Hypothalamus (tissue), 51 donors: ENCODE results near the gene PRKCSH.
"Not testable (repeated sequence)": the region's sequence is repeated elsewhere in the genome, so short reads cannot be mapped to it uniquely, and the experiment has no call there.

Experiments
- DNase-seq, 51 donors: peaks; one replicate each; lab custom pipeline; 2025; lab: John Stamatoyannopoulos, UW

The PRKCSH gene

DNA sequence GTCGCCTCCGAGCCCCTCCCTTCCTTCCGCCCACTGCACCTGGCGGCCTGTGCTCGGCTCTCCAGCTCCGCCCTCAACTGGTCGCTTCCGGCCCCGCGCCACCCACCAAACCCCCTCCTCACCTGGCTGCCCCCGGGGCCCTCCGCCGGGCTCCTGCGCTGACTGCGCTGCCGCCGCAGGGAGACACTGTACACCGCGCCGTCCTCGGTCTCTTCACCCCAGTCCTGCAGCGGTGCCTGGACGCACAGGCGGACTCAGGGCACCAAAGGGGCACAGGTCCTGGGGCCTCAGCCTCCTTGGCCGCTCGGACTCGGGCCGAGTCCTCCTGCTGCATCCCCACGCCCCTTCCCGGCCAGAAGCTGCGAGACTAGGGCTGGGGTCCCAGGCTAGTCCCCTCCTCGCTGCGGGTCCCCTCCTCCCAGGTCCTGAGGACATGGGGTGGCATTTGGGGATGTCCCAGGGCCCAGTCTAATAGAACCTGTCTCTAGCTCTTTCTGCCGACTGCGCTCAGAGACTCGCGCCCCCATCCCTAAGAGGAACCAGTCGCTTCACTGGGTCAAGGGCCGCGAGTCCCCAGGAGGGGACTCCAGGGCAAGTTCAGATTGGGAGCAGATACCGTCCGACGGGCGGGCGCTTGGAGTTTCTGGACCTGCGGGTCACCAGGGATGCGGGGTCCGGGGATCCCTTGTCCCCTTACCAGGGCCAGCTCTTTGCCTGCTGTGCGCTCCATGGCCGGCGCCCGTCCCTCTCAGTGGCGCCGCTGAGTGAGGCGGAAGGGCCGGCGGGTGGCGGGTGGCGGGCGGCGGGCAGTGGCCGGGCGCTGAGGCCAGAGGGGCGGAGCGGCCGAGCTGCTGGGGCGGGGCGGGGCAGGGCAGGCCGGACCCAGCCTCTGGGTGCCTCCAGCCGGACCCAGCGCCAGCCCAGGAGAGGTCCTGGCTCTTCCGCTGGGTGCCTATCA is 16.6 kb upstream of the PRKCSH start, which contains the start of gene RGL3:
TSS of gene RGL3 (minus strand) at position 766 of the 958 bp plus-strand sequence. CDS start at position 730, 36 bp downstream.
- DNase-seq, result peak in 13 of 51 donors; percentile 8 to 52 (median 20)

DNA sequence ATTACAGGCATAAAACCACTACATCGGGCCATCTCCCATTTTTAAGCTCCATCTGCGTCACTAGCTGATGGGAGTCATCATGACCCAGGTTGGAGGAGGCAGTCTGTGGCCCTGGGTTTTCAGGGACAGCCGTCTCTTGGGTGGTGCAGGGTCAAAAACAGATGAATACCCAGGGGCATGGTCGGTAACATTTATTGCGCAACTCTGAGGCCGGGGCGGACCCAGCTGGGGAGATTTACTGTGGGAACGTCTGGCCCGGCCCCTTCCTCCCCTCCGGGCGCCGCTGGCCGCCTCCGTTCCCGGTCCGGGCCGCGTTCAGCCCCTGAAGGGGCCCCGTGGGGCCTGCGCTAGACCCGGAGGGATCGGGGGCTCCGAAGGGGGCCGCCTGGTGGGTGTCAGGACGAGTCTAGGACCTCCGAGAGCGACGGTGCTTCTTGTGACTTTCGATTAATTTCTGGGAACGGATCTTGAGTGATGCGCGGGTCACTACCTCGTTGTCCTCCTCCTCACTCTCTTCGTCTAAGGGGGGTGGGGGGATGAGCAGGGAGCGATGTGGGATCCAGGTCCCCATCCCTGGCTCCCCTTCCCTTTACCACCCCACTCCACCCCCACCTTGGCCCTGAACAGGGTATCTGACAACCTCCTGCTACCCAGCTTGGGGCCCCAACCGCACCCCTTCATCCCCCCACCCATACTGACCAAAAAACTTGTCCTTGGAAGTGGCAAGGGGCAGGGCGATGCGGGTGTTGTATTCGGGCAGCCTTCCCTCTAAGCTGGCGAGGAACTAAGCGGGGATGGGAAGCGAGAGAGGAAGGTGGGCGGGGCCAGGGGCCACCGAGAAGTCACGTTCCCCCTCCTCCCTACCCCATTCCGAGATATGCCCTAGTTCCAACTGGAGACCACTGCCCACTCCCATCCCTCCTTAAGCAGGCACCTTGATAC is 14.7 kb upstream of the PRKCSH start:
- peak in 14 of 51 donors; percentile 3 to 39 (median 12) for DNase-seq

DNA sequence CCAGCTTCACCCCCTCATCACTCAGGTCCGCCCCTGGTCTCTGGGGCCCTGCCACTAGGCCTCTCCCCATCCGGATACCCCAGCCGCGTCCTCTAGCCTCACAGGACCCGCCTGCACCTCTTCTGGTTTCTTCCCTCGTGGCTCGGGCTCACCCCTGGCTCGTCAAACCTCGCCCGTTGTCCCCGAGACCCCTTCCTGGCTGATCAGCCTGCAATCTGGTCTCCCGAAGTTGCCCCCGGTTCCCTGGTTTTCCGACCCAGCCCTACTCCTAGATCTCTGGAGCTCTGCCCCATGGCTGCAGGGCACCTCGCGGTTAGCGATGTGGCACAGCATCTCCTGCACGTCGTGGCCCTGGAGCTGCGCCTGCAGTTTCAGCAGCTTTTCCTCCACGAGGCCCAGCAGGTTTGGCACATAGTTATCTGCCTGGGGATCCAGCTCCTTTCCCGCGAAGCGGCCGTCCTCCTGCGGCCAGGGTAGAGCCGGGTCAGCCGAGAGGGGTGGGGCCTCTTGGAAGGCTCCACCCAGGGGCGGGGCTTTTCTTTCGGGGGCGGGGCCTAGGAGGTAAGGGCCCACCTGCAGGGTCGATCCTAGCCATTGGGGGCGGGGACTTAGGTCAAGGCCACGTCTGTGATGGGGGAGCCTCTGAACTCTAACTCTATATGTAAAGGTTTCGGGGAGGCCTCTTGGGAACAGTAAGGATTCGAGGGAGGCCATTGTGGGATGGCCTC is 13.9 kb upstream of the PRKCSH start:
- DNase-seq, result peak in 5 of 51 donors; percentile 4 to 22 (median 11)

DNA sequence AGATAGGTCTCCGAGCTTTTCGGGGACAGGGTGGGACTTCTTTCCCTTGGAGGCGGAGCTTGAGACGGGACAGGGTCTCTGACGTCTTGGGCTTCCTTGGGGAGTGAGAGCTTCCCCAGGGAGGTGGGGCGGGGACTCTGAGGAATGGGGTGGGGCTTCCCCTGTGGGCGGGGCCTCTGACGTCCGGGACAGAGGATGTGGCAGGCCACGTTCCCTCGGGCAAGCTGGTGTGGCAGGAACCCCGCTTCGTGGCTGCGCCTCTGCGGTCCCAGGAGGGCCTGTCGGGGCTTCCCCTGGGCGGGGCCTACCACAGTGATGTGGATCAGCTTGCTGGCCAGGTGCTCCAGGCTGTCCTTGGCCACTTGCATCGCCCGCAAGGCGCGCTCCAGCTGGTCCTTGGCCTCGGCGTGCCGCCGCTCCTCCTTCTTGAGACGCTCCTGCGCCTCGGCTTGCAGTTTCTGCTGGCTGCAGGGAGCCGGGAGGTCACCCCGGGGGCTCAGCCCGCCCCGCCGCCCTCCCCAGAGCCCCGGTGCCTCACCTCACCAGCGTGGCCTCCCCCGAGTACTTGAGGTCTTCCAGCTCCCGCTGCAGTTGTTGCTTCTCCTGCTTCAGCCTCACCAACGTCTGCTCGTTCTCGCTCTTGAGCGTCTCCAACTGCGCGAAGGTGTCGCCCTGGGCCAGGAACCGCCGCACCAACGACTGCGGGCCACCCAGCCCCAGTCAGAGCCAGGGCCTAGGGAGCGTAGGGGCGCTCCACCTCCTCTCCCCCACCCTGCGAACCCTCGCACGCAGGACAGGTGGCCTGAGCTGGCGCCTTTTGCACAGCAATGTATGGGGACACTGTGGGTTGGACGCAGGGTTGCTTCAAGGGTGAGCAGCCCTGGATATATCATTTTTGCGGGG is 13.0 kb upstream of the PRKCSH start:
- peak in 25 of 51 donors; percentile 6 to 60 (median 25) for DNase-seq

DNA sequence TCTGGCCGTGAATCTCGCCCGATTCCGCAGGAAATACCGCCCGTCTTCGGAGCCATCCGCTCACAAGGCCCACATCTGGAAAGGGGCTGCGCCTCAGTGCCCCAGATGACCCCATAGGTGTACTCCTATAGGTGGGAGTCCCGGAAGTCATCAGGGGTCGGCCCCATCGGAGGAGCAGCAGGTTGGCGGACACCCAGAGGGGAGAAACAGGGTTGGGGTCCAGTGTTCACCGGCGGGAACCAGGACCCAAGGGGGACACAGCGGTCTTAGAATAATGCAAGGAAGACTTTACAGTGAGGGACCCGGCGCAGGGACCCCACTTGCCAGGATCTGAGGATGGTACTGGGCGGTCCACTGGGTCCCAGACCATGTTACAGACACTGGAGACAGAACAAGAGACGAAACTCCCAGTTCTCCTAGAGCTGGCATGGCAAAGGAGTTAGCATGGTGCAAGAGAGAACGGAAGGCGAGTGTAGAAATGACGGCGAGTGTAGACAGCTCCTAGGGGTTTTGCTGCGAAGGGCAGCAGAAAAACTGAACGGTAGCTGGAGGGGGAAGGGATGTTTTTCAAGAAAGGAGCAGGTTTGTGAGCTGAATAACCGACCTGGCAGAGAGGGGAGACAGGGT is 12.2 kb upstream of the PRKCSH start:
- no peak for DNase-seq

DNA sequence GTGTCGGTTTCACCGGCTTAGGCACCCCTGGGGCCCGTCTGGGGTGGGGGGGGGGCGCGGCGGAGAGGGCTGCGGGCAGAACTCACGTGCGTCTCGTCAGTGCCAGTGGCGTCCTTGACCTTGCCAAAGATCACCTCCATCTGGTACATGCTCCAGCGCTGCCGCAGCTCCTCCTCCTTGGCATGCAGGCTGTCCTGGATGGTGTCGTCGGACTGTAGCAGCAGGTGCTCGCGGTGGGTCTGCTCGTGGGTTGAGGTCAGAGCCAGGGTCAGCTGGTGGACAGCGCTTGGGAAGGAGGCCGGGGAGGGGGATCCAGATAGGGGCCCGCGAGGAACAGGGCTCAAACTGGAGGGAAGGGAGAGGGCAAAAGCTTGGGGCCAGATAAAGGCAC is 11.6 kb upstream of the PRKCSH start:
- no peak for DNase-seq

DNA sequence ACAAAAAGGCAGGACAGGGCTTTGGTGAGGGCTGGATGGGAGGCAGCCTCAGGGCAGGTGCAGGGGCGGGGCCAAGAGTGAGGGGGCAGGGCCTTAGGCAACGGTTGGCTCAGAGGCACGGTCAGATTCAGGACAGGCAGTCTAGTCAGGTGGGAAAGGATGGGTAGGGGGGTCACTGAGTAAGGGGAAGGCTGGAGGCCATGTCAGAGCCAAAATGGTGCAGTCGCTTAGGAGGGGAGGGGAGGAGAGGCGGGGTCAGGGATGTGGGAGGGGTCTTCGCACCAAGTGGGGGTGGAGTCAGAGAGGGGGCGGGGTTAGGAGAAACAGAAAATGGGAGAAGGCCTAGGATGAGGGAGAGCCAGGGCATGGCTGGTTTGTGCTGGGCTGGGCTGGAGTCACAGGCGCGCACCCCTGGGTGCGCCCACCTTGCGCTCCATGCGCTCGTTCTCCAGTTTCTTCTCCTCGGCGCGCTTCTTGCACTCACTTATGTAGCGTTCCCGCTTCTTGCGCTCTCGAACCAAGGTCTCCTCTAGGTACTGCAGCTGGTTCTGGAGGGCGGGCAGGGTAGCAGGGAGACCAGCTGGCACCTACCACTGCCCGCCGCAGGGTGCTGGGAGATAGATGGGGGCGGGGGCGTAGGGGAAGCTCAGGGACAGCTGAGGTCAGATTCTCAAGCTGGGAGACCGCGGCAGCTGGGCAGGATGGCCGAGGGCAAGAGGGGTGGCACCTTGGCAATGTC is 9.5 kb upstream of the PRKCSH start:
- no peak for DNase-seq

DNA sequence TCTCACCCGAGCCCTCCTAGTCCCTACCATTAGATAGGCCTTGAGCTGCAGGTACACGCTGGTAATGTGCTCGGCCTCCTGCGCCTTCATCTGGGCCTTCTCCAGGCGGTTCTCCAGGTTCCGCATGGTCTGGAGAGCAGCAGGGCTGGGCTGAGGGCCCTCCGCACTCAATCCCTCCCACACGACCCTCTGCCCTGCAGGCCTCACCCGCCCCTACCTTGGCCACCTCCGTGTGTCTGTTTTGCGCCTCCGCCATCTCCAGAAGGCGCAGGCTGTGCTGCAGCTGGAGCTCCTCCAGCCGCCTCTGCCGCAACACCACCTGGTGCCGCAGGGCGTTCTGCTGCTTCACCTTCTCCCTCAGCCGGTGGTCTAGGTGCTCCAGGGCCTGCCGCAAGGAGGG is 8.8 kb upstream of the PRKCSH start:
- no peak for DNase-seq

DNA sequence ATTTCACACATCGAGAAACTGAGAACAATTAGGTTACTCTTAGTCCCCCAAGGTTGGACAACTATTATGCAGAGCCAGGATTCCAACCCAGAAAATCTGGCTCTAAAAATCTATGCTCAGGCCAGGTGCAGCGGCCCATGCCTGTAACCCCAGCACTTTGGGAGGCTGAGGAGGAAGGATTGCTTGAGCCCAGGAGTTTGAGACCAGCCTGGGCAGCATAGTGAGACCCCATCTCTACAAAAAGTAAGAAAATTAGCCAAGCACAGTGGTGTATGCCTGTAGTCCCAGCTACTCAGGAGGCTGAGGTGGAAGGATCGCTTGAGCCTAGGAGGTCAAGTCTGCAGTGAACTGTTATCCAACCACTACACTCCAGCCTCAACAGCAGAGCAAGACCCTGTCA is 1.9 kb upstream of the PRKCSH start:
- not testable (repeated sequence) for DNase-seq

DNA sequence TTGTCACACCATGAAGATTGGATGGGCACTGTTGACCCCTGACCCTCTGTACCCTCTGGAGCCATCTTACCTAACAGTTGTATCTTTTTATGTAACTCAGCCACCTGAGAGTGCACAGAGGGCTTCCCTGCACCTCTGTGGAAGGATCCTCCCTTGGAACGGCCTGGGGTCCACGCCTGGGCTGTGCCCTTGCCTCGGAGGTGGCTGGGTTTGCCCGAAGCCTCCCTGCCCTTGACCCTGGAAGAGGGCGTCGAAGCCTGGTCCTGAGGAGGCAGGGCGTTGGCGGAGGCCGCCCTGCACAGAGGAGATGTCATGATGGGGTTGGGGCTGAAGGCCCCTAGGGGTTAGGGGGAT is 755 bp upstream of the PRKCSH start:
- no peak for DNase-seq

DNA sequence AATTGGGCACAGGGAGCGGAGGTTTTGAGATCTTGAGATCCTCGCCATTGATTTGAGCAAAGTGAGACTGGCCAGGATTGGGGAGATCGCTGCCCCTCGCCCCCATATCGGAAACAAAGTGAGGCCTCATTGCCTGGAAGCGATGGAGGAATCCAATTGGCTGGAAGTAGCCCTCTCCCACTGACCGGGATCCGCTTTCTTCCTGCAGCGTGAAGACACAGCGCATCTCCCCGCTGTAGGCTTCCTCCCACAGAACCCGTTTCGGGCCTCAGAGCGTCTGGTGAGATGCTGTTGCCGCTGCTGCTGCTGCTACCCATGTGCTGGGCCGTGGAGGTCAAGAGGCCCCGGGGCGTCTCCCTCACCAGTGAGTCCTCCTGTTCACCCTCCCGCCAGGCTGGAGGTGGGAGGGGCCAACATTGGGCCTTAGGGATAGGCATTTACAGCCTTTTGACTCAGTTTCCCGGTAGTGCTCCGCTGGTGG is 438 bp downstream of the PRKCSH start:
- DNase-seq, result peak in 1 of 51 donors; percentile 15

DNA sequence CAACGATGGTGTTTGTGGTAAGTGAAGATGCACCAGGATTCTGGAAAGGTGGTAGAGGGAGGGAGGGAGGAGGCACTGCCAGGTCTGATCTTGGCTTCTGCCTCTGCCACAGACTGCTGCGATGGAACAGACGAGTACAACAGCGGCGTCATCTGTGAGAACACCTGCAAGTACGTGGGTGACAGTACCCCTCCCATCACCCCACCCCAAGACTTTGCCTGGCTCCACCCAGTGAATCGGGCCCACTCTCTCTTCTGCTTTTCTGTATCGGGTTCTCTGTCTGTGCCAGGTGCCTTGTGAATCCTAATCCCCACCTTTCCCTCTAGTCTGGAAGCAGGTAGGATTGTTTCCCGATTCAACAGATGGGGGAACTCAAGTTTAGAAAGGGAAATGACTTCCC is 2.5 kb downstream of the PRKCSH start:
- DNase-seq, result no peak

DNA sequence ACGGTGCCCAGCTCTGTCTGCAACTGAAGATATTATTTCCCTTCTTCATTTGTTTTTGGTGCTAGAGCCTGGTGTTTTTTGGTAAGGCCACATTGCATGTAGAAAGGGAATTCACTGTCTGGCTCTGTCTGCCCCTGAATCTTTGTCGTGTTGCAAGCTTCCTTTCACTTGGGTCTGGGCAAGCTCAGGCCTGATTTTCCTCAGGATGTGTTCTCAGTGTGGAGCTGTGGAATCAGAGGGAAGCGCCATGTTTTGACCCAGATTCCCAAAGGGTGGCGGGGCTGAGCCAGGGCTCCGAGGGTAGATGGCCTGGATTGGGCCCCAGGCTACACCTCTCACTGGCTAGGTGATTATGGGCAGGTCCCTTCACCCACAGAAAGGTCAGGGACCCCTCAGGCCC is 8.6 kb downstream of the PRKCSH start:
- DNase-seq, result no peak

DNA sequence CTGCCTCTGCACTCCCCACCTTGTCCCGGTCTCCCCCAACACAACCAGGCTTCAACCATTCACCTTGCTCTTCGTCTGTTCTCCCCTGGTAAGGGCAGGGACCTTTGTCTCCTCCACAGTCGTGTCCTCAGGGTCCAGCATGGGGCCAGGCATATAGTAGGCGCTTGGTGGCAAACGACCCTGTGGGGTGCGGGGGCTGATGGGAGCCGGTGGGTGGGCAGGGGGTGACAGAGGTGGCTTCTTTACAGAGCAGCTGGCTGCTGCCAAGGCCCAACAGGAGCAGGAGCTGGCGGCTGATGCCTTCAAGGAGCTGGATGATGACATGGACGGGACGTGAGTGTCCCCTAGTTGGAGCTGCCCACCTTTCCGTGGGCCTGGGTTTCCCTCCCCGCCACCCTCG is 9.7 kb downstream of the PRKCSH start:
- DNase-seq, result no peak

DNA sequence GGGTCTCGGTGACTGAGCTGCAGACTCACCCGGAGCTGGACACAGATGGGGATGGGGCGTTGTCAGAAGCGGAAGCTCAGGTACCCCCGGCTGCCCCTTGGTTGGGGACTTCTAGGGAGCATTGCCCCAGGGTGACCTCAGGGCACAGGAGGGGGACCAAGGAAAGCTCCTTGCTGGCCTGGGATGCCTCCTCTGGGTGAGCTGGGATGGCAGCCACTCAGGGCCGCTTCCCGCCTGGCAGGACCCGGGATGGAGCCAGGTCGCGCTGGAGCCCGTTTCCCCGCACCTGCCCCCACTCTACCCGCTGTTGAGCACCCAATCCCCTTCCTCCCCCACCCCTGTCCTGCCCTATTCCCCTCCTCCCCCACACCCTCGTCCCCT is 10.8 kb downstream of the PRKCSH start:
- DNase-seq, result peak in 4 of 51 donors; percentile 31 to 41 (median 37)

DNA sequence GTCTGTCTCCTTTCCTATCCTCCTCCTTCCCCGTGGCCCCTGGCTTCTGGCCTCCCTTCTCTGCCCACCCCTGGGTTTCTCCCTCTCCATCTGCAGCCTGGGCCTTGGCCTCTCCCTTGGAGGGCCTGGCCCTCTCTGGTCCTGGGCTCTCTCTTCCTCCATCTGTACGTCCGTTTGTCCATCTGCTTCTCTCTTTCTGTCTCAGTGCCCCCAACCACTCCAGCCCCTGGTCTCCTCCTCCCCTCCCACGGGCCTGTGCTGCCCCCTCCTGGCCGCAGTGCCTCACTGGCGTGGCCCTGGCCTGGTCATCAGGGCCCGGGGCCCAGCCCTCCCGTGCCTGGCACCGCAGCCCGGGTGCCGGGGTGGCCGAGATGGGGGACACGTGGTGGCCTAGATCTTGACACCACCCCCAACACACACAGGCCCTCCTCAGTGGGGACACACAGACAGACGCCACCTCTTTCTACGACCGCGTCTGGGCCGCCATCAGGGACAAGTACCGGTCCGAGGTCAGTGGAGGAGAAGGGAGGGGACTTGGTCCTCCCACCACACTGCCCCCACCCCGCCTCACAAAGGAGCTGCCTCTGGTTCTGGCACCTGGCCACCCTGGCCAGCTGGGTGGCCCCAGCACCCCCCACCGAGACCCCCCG is 11.3 kb downstream of the PRKCSH start:
- DNase-seq, result peak in 50 of 51 donors; percentile 21 to 92 (median 72)
